Measurements from ENCODE around the gene FLT3LG. TPM values are rescaled to one million over a fixed set of nuclear protein-coding genes. Genes with fewer than 3 reads are reported as not detected.

The FLT3LG gene
- total and polyA plus RNA-seq, 2 of the 8 experiments (the other 6 are each of a cell fraction or from before 2014, with no cell fraction given): 1.6 to 3.2 TPM

DNA sequence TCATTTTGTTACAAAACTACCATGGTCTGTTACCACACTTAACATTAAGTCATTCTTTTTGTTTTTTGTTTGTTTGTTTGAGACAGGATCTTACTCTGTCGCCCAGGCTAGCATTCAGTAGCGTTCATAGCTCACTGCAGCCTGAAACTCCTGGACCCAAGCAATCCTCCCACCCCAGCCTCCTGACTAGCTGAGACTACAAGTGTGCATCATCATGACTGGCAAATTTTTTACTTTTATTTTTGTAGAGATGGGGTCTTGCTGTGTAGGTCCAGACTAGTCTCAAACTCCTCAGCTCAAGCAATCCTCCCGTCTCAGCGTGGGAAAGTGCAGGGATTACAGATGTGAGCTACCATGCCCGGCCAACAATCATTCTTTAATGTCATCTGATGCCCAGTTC is 17.7 kb upstream of the FLT3LG start (continued):
- TF ChIP-seq NRF1 (IDR thresholded peaks at IDR 0.05; ENCODE audit: low read depth, low read length) (no peak), RNF2 (IDR thresholded peaks at IDR 0.05; ENCODE audit: borderline replicate concordance, low read depth, low read length, missing control alignments, poor library complexity, severe bottlenecking) (no peak), JUN (IDR thresholded peaks at IDR 0.05; ENCODE audit: low read depth, low read length) (no peak), CREB1 (IDR thresholded peaks at IDR 0.05) (no peak), CTBP2 (IDR thresholded peaks at IDR 0.05; ENCODE audit: borderline replicate concordance, insufficient read depth, insufficient read length, low read length) (no peak), RAD21 (IDR thresholded peaks at IDR 0.05 in 1 of 2, conservative IDR thresholded peaks at IDR 0.05 in 1 of 2; ENCODE audit: low read depth in 2 of 2, low read length in 2 of 2) (no peak), POU5F1 (IDR thresholded peaks at IDR 0.05; ENCODE audit: low read depth, low read length) (no peak), HDAC6 (IDR thresholded peaks at IDR 0.05; ENCODE audit: low read depth, low read length) (no peak)
- TF ChIP-seq, protein P1, sequence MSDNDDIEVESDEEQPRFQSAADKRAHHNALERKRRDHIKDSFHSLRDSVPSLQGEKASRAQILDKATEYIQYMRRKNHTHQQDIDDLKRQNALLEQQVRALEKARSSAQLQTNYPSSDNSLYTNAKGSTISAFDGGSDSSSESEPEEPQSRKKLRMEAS (IDR thresholded peaks at IDR 0.05): no peak

Data from H1 (cell line).